ENCODE measurements around the gene PIPOX. TPM values are rescaled to one million over a fixed set of nuclear protein-coding genes. Genes with fewer than 3 reads are reported as not detected.

PIPOX gene
- total RNA-seq, 1 donor from 2014 or later = 3.7 TPM

- peaks cover 3% of the 10 kb centered on the region for H3K4me1 Mint-ChIP-seq
- no peak overlapping the region for H3K27ac Mint-ChIP-seq
- no peak overlapping the region for H3K4me3 Mint-ChIP-seq
- Histone ChIP-seq H4K20me1 (ENCODE audit: low read depth) (no peaks in the 10 kb centered on the region), H3K4me1 (peaks cover 38% of the 10 kb centered on the region), H3K9ac (no peak overlapping the region), H3K9me3 (ENCODE audit: low read depth) (no peaks in the 10 kb centered on the region), H3K27me3 (no peaks in the 10 kb centered on the region), H2AFZ (replicated peaks) (no peak overlapping the region), H3K79me2 (ENCODE audit: low read depth) (no peaks in the 10 kb centered on the region), H3K4me2 (no peak overlapping the region), H3F3A (ENCODE audit: low read depth) (no peaks in the 10 kb centered on the region), H3K4me3 (no peak overlapping the region), H3K36me3 (no peaks in the 10 kb centered on the region), H3K27ac (no peak overlapping the region)
- H3K9me3 Mint-ChIP-seq = peaks cover 1% of the 10 kb centered on the region
- no peaks in the 10 kb centered on the region for H3K36me3 Mint-ChIP-seq
- no peak for DNase-seq (ENCODE audit: low spot score)
- TF ChIP-seq CTCF (IDR thresholded peaks at IDR 0.05) = no peak
- peaks cover 32% of the 10 kb centered on the region for H3K27me3 Mint-ChIP-seq (ENCODE audit: insufficient read depth, low read depth)
Measured at GRCh38 chr17:28997806-28998205, 45.1 kb upstream of the PIPOX start.

GRCh38 chr17:28999206-28999605 lies 43.7 kb upstream of the PIPOX start:
- peaks cover 39% of the 10 kb centered on the region for H3K27me3 Mint-ChIP-seq (ENCODE audit: insufficient read depth, low read depth)
- peaks cover 3% of the 10 kb centered on the region for H3F3A ChIP-seq (ENCODE audit: low read depth)
- H3K4me2 ChIP-seq = no peak overlapping the region
- H3K27ac Mint-ChIP-seq = no peak overlapping the region
- no peaks in the 10 kb centered on the region for H3K36me3 ChIP-seq
- H3K79me2 ChIP-seq (ENCODE audit: low read depth) = peaks cover 3% of the 10 kb centered on the region
- peaks cover 2% of the 10 kb centered on the region for H3K9me3 Mint-ChIP-seq
- no peak overlapping the region for H3K27ac ChIP-seq
- H3K4me1 Mint-ChIP-seq = peaks cover 3% of the 10 kb centered on the region
- H3K4me1 ChIP-seq = peaks cover 38% of the 10 kb centered on the region
- H3K9ac ChIP-seq = no peak overlapping the region
- peaks cover 10% of the 10 kb centered on the region for H3K27me3 ChIP-seq
- TF ChIP-seq CTCF (IDR thresholded peaks at IDR 0.05) (no peak), EZH2phosphoT487 (IDR thresholded peaks at IDR 0.05) (no peak), EZH2 (IDR thresholded peaks at IDR 0.05) (no peak)
- no peak overlapping the region for H3K4me3 ChIP-seq
- H3K9me3 ChIP-seq (ENCODE audit: low read depth) = no peaks in the 10 kb centered on the region
- H3K4me3 Mint-ChIP-seq = no peak overlapping the region
- peaks cover 11% of the 10 kb centered on the region for H4K20me1 ChIP-seq (ENCODE audit: low read depth)
- DNase-seq (ENCODE audit: low spot score) = no peak
- no peaks in the 10 kb centered on the region for H3K36me3 Mint-ChIP-seq
- no peak overlapping the region for H2AFZ ChIP-seq (replicated peaks)

GRCh38 chr17:29000973-29001372 lies 42.0 kb upstream of the PIPOX start:
- H3K9me3 Mint-ChIP-seq = peaks cover 2% of the 10 kb centered on the region
- no peaks in the 10 kb centered on the region for H3K36me3 Mint-ChIP-seq
- peaks cover 7% of the 10 kb centered on the region for H3K4me1 Mint-ChIP-seq
- no peak overlapping the region for H3K4me3 ChIP-seq
- H3K36me3 ChIP-seq = no peaks in the 10 kb centered on the region
- peaks cover 44% of the 10 kb centered on the region for H3K27me3 Mint-ChIP-seq (ENCODE audit: insufficient read depth, low read depth)
- H3K27ac Mint-ChIP-seq = no peak overlapping the region
- H3K9me3 ChIP-seq (ENCODE audit: low read depth) = no peaks in the 10 kb centered on the region
- peaks cover 26% of the 10 kb centered on the region for H3K27me3 ChIP-seq
- H3K79me2 ChIP-seq (ENCODE audit: low read depth) = peaks cover 3% of the 10 kb centered on the region
- H3F3A ChIP-seq (ENCODE audit: low read depth) = peaks cover 3% of the 10 kb centered on the region
- peaks cover 43% of the 10 kb centered on the region for H3K4me1 ChIP-seq
- H3K4me3 Mint-ChIP-seq = no peak overlapping the region
- no peak overlapping the region for H3K27ac ChIP-seq
- TF ChIP-seq EZH2 (IDR thresholded peaks at IDR 0.05) (no peak), CTCF (IDR thresholded peaks at IDR 0.05) (no peak), EZH2phosphoT487 (IDR thresholded peaks at IDR 0.05) (no peak)
- no peak overlapping the region for H3K4me2 ChIP-seq
- H3K9ac ChIP-seq = no peak overlapping the region
- H2AFZ ChIP-seq (replicated peaks) = no peak overlapping the region
- DNase-seq (ENCODE audit: low spot score) = no peak
- H4K20me1 ChIP-seq (ENCODE audit: low read depth) = peaks cover 22% of the 10 kb centered on the region
